HCT116 (cell line): ENCODE results near the gene CAPN1. TPM values are rescaled to one million over a fixed set of nuclear protein-coding genes. Genes with fewer than 3 reads are reported as not detected.
A peak's percentile ranks its signal among the peaks of the same experiment; 100 is the strongest.

Experiments
- ATAC-seq: fragments of 200-7000 bp; cut with Tn5 transposase; 2 replicates; pipeline ENCODE4 v1.9.1; 2020; ENCODE audit warnings: mild to moderate bottlenecking, moderate library complexity
- BruUV-seq: library from RNA; stranded (reverse); fragments of 400-500 nt; replicated peaks from 2 replicates; lab custom pipeline; 2021; lab: Mats Ljungman, UMichigan
- CTCF ChIA-PET: fragments of 300-600 bp; sonication (Branson Sonifier 250); formaldehyde crosslinking; loops from one replicate; lab custom pipeline; 2021; ENCODE audit warnings: antibody characterized with exemption; lab: Charles Lee
- POLR2A ChIA-PET: fragments of 300-600, 350-600 bp; sonication (Branson Sonifier 250); formaldehyde crosslinking; loops from one replicate; lab custom pipeline; 2021; ENCODE audit warnings: antibody characterized with exemption; lab: Charles Lee
- RAD21 ChIA-PET, 2 experiments: fragments of 300-600 bp; sonication (Branson Sonifier 250); formaldehyde crosslinking; loops; one replicate each; lab custom pipeline; 2023; ENCODE audit warnings: low total read pairs in 2 of 2; ENCODE audit not compliant: uncharacterized antibody in 2 of 2, unreplicated experiment in 2 of 2, low non-redundant PET in 1 of 2; lab: Charles Lee
- DNase-seq: peaks from one replicate; pipeline ENCODE4 v3.0.0-alpha.2; 2010; ENCODE audit warnings: low read depth, low spot score
- H2AFZ ChIP-seq: fragments of 200-600 bp; shearing (Covaris generic), sonication (generic); 2 replicates; pipeline ENCODE4 v1.6.1; 2017; ENCODE audit warnings: low read depth, mixed run types, mixed read lengths, antibody characterized with exemption, low read length; ENCODE audit not compliant: poor library complexity, severe bottlenecking
- H3K27ac ChIP-seq: 2 replicates; pipeline ENCODE4 v1.5.1; 2012; ENCODE audit warnings: low read depth, low read length
- H3K27me3 ChIP-seq: fragments of 200-600 bp; sonication (generic); 2 replicates; pipeline ENCODE4 v1.6.1; 2016; ENCODE audit warnings: mixed run types, low read length, mixed read lengths; ENCODE audit not compliant: insufficient read depth
- H3K36me3 ChIP-seq, 2 experiments: fragments of 200-500 bp in 1 of 2; fragments of 200-600 bp in 1 of 2; sonication (Bioruptor generic) in 1 of 2; sonication (generic) in 1 of 2; 2 replicates each; pipeline versions ENCODE4 v1.5.1 to v1.6.1; 2014 to 2016; ENCODE audit warnings: low read length in 2 of 2, inconsistent platforms in 1 of 2, mixed read lengths in 1 of 2, mixed run types in 1 of 2; ENCODE audit not compliant: insufficient read depth in 2 of 2, control insufficient read depth in 1 of 2
- H3K4me1 ChIP-seq, 2 experiments: fragments of 200-600 bp in 1 of 2; sonication (generic) in 1 of 2; 2 replicates each; pipeline versions ENCODE4 v1.5.1 to v1.6.1; 2012 to 2017; ENCODE audit warnings: low read length in 2 of 2, inconsistent platforms in 1 of 2, mild to moderate bottlenecking in 1 of 2, mixed read lengths in 1 of 2, mixed run types in 1 of 2, moderate library complexity in 1 of 2; ENCODE audit not compliant: insufficient read depth in 2 of 2, control insufficient read depth in 1 of 2
- H3K4me2 ChIP-seq: fragments of 200-600 bp; sonication (generic); 2 replicates; pipeline ENCODE4 v1.6.1; 2017; ENCODE audit warnings: mixed run types, low read length, mixed read lengths
- H3K4me3 ChIP-seq, 2 experiments: fragments of 200-600 bp in 1 of 2; sonication (generic) in 1 of 2; replicated peaks in 1 of 2; 2 replicates each; pipeline ENCODE4 v1.5.1; 2011 to 2016; ENCODE audit warnings: low read length in 2 of 2, control low read depth in 1 of 2, low read depth in 1 of 2, mild to moderate bottlenecking in 1 of 2, mixed read lengths in 1 of 2, mixed run types in 1 of 2
- H3K79me2 ChIP-seq: fragments of 200-600 bp; sonication (generic); 2 replicates; pipeline ENCODE4 v1.6.1; 2017; ENCODE audit warnings: mild to moderate bottlenecking, mixed run types, low read length, moderate library complexity, mixed read lengths; ENCODE audit not compliant: insufficient read depth
- H3K9ac ChIP-seq: fragments of 200-600 bp; sonication (generic); 2 replicates; pipeline ENCODE4 v1.6.1; 2016; ENCODE audit warnings: low read length, mixed read lengths
- H3K9me2 ChIP-seq: fragments of 200-600 bp; sonication (generic), shearing (Covaris generic); 2 replicates; pipeline ENCODE4 v1.6.1; 2017; ENCODE audit warnings: mixed run types, mild to moderate bottlenecking, moderate library complexity; ENCODE audit not compliant: insufficient read depth
- H3K9me3 ChIP-seq, 2 experiments: fragments of 200-500 bp in 1 of 2; fragments of 200-600 bp in 1 of 2; sonication (Bioruptor generic) in 1 of 2; sonication (generic) in 1 of 2; 2 replicates each; pipeline ENCODE4 v1.6.1; 2014 to 2017; ENCODE audit warnings: low read length in 2 of 2, mixed read lengths in 2 of 2, inconsistent platforms in 1 of 2, low read depth in 1 of 2, mild to moderate bottlenecking in 1 of 2, mixed run types in 1 of 2, moderate library complexity in 1 of 2; ENCODE audit not compliant: control insufficient read depth in 1 of 2, insufficient read depth in 1 of 2
- H4K20me1 ChIP-seq: fragments of 200-600 bp; sonication (generic), shearing (Covaris generic); 2 replicates; pipeline ENCODE4 v1.6.1; 2017; ENCODE audit warnings: mixed run types, mild to moderate bottlenecking, moderate library complexity; ENCODE audit not compliant: insufficient read depth
- CTCF ChIP-seq, 3 experiments: fragments of 200-600 bp in 1 of 3; sonication (generic) in 1 of 3; IDR thresholded peaks in 2 of 3; conservative IDR thresholded peaks in 1 of 3; 2 replicates each; pipeline ENCODE4 v1.5.1; 2012 to 2017; ENCODE audit warnings: low read depth in 2 of 3, low read length in 2 of 3, antibody characterized with exemption in 1 of 3, borderline replicate concordance in 1 of 3, control low read depth in 1 of 3, mild to moderate bottlenecking in 1 of 3, mixed read lengths in 1 of 3, mixed run types in 1 of 3, moderate library complexity in 1 of 3; ENCODE audit not compliant: insufficient read depth in 1 of 3
- EZH2 ChIP-seq: fragments of 200-600 bp; sonication (generic); IDR thresholded peaks from 2 replicates; pipeline ENCODE4 v1.6.1; 2017; ENCODE audit warnings: antibody characterized with exemption, mixed run types
- EZH2phosphoT487 ChIP-seq: fragments of 200-600 bp; IDR thresholded peaks from 2 replicates; pipeline ENCODE4 v1.6.1; 2018; ENCODE audit warnings: antibody characterized with exemption, borderline replicate concordance
- JUND ChIP-seq: IDR thresholded peaks from 2 replicates; pipeline ENCODE4 v1.6.1; 2012
- MAX ChIP-seq: IDR thresholded peaks from 2 replicates; pipeline ENCODE4 v1.6.1; 2012
- POLR2AphosphoS5 ChIP-seq: IDR thresholded peaks from 2 replicates; pipeline ENCODE4 v1.6.1; 2011; ENCODE audit warnings: mild to moderate bottlenecking, low read depth, low read length, moderate library complexity
- SP1 ChIP-seq: IDR thresholded peaks from 2 replicates; pipeline ENCODE4 v1.6.1; 2012; ENCODE audit warnings: low read depth
- TCF7L2 ChIP-seq: IDR thresholded peaks from 2 replicates; pipeline ENCODE4 v1.7.0; 2011; ENCODE audit warnings: borderline replicate concordance, inconsistent platforms; ENCODE audit not compliant: insufficient read depth, insufficient read length; ENCODE audit errors: extremely low read depth
- YY1 ChIP-seq: IDR thresholded peaks from 2 replicates; pipeline ENCODE4 v1.6.1; 2011; ENCODE audit warnings: low read length, low read depth, moderate library complexity, mild to moderate bottlenecking; ENCODE audit not compliant: insufficient replicate concordance; ENCODE audit errors: extremely low read depth
- intact Hi-C: fragments of 100-400 bp; cut with micrococcal nuclease; formaldehyde crosslinking; loops from 2 replicates; pipeline ENCODE4 v1.10.0; 2022
- total RNA-seq: library from RNA; stranded (reverse); gene quantifications from one replicate; pipeline ENCODE4 v1.2.1, GENCODE V29; 2021; ENCODE audit not compliant: unreplicated experiment

Gene CAPN1
- total RNA-seq, 1 experiment from 2014 or later, result 279 TPM

- no peak for TF ChIP-seq EZH2phosphoT487
- no peak for TF ChIP-seq YY1
- TF ChIP-seq JUND, result no peak
- TF ChIP-seq EZH2, result no peak
- no peak for TF ChIP-seq MAX
- no peak for TF ChIP-seq CTCF (IDR thresholded peaks at IDR 0.05 in 2 of 3, conservative IDR thresholded peaks at IDR 0.05 in 1 of 3; ENCODE audit: borderline replicate concordance in 1 of 3, insufficient read depth in 1 of 3, low read depth in 2 of 3, low read length in 2 of 3)
- TF ChIP-seq TCF7L2, result no peak
- TF ChIP-seq SP1, result no peak
- no peak for TF ChIP-seq POLR2AphosphoS5
- Histone ChIP-seq H3K9me2 (no peaks in the 10 kb centered on the region), H3K27me3 (no peaks in the 10 kb centered on the region), H3K9ac (no peak overlapping the region), H3K4me1 (peaks cover 0 to 8% of the 10 kb centered on the region in 2 experiments; a peak in 1 of 4 replicates), H3K4me2 (no peak overlapping the region), H3K9me3 (no peaks in the 10 kb centered on the region), H3K36me3 (peaks cover 12 to 37% of the 10 kb centered on the region in 2 experiments; a peak in 3 of 4 replicates), H3K79me2 (no peaks in the 10 kb centered on the region), H3K4me3 (no peak overlapping the region), H3K27ac (no peak overlapping the region), H2AFZ (no peak overlapping the region), H4K20me1 (no peaks in the 10 kb centered on the region)
- ChIA-PET POLR2A (no interaction called here), RAD21 (no interaction called here), CTCF (no interaction called here)
- ATAC-seq (0 out of 2 replicates have a peak, but pooled peaks have one; percentile 4), DNase-seq (no peak)
- intact Hi-C loops, result no loop called here
- no TSS peak for BruUV-seq
These were observed 30.6 kb downstream of the CAPN1 start for GRCh38 chr11:65212226-65212801.
